Stimulated activated CD4-positive, alpha-beta T cell treated with anti-CD3 and anti-CD28 coated beads, Interleukin-12 subunit alpha, Interleukin-12 subunit beta, amount 100 ng/mL, for 48 hours (primary cell): Measurements from ENCODE around the gene CCDC88C.
"Not testable (repeated sequence)": the region's sequence is repeated elsewhere in the genome, so short reads cannot be mapped to it uniquely, and the experiment has no call there.

Source experiments
- DNase-seq, 3 donors: peaks; one replicate each; pipeline ENCODE4 v3.0.0-alpha.2; 2020; ENCODE audit warnings: low read depth in 2 of 3, low spot score in 1 of 3

Gene CCDC88C

GRCh38 chr14:91229743-91230200 is 187.8 kb downstream of the CCDC88C start:
- DNase-seq, result peak in 1 of 3 donors; percentile 54

- no peak for DNase-seq
Measured at GRCh38 chr14:91229005-91229382, 188.6 kb downstream of the CCDC88C start.

GRCh38 chr14:91228112-91229004 is 189.3 kb downstream of the CCDC88C start:
- DNase-seq, result peak; percentile 81 to 88 (median 82)

- DNase-seq, result no peak
Measured at GRCh38 chr14:91227183-91227628, 190.4 kb downstream of the CCDC88C start.

GRCh38 chr14:91226360-91226759 is 191.3 kb downstream of the CCDC88C start:
- not testable (repeated sequence) for DNase-seq

- no peak for DNase-seq
Measured at GRCh38 chr14:91225025-91225424, 192.6 kb downstream of the CCDC88C start.

- DNase-seq, result no peak
Measured at GRCh38 chr14:91223028-91223783, 194.4 kb downstream of the CCDC88C start.
